ENCODE measurements around the gene DCST2. TPM values are rescaled to one million over a fixed set of nuclear protein-coding genes. Genes with fewer than 3 reads are reported as not detected.

Gene DCST2
- total RNA-seq, 4 donors from 2014 or later: 3.8 to 11.5 (median 6.3) TPM

DNA sequence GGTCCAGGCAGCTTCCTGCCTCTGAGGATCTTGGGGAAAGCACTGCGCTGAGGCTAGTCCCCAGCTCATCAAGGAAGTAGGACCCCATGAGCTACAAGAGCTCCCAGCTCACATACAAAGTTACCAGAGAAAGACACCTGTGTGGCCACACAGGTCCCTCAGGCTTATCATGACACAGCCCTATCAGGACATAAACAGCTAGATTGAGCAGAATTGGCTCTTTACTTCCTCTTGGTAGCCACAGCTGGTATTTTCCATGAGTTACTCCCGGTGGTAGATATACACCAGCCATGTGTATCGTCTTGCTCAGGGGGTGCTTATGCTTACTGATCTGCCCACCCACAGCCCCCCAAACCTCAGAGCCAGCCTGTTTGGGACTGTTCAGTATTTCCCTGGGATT, 39.0 kb downstream of the DCST2 start:
- no peak for DNase-seq (ENCODE audit: low spot score in 2 of 2)
- intact Hi-C loops (cut with DNase I; ENCODE audit: low total_unique reads): no loop called here
- no peak overlapping the region for H3K4me3 ChIP-seq (ENCODE audit: low read depth, poor library complexity, severe bottlenecking)
- TF ChIP-seq POLR2A (IDR thresholded peaks at IDR 0.05): no peak
- TF ChIP-seq, protein P1, sequence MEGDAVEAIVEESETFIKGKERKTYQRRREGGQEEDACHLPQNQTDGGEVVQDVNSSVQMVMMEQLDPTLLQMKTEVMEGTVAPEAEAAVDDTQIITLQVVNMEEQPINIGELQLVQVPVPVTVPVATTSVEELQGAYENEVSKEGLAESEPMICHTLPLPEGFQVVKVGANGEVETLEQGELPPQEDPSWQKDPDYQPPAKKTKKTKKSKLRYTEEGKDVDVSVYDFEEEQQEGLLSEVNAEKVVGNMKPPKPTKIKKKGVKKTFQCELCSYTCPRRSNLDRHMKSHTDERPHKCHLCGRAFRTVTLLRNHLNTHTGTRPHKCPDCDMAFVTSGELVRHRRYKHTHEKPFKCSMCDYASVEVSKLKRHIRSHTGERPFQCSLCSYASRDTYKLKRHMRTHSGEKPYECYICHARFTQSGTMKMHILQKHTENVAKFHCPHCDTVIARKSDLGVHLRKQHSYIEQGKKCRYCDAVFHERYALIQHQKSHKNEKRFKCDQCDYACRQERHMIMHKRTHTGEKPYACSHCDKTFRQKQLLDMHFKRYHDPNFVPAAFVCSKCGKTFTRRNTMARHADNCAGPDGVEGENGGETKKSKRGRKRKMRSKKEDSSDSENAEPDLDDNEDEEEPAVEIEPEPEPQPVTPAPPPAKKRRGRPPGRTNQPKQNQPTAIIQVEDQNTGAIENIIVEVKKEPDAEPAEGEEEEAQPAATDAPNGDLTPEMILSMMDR (IDR thresholded peaks at IDR 0.05): no peak
- 72 to 73% methylated on average over 3 of the region's 3 CpGs for WGBS, 2 donors

DNA sequence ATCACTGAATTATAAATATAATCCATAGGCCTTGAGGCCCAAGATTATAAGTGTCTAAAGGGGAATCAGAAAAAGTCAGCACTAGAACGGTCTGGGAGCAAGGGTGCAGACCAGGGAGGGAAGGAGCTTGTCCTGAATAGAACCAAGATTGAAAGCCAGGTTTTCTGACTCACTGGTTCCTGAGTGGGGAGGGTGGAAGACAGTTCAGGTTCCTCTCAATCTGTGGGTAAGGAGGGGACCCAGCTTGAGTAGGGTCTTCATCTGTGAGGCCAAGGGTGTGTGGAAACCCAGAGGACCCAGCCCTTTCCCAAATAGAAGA, 39.4 kb downstream of the DCST2 start:
- WGBS, 2 donors: 29% methylated on average over 1 of the region's 1 CpG
- no peak overlapping the region for H3K4me3 ChIP-seq (ENCODE audit: low read depth, poor library complexity, severe bottlenecking)
- TF ChIP-seq, protein P1 (IDR thresholded peaks at IDR 0.05): no peak
- TF ChIP-seq POLR2A (IDR thresholded peaks at IDR 0.05): no peak
- intact Hi-C loops (cut with DNase I; ENCODE audit: low total_unique reads): no loop called here
- no peak for DNase-seq (ENCODE audit: low spot score in 2 of 2)

DNA sequence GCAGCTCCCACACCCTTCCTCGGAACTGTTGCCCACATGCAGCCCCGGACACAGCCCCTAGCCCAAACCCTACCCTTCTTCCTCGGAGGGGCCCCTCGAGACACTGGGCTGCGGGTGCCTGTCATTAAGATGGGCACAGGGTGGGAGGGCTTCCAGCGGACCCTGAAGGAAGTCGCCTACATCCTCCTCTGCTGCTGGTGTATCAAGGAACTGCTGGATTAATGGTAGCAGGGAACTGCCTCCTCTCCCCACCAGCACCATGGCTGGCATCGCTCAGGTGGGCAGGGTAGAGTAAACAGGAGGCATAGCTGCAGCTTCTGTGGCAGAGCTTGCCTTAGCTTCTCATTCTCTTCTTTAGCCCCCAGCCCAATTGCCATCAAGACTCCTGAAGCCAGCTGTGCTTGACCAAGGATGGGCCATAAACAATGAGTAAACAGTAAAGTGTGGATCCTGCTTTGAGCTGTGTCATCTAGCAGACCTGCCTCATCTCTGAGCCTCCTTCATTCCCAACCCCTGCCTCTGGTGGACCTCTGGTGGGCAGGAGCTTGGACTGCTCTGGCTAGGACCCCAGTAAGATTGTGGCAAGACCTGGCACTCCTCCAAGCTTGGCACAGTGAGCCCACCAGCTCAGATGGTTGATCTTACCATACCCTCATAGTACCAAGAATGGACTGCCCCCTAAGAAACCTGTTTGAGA, 39.9 kb downstream of the DCST2 start, which contains the start of gene LENEP:
TSS of gene LENEP (plus strand) at position 15 of the 697 bp plus-strand sequence. CDS start at position 37, 22 bp downstream.
- no peak within 1 kb of the TSS for H3K4me3 ChIP-seq (ENCODE audit: low read depth, poor library complexity, severe bottlenecking)
- intact Hi-C loops (cut with DNase I; ENCODE audit: low total_unique reads): no loop called here
- no peak for TF ChIP-seq POLR2A (IDR thresholded peaks at IDR 0.05)
- TF ChIP-seq, protein P1 (IDR thresholded peaks at IDR 0.05): no peak
- DNase-seq (ENCODE audit: low spot score in 2 of 2): no peak
- WGBS, 2 donors: 74 to 84% methylated on average over 8 of the region's 8 CpGs

DNA sequence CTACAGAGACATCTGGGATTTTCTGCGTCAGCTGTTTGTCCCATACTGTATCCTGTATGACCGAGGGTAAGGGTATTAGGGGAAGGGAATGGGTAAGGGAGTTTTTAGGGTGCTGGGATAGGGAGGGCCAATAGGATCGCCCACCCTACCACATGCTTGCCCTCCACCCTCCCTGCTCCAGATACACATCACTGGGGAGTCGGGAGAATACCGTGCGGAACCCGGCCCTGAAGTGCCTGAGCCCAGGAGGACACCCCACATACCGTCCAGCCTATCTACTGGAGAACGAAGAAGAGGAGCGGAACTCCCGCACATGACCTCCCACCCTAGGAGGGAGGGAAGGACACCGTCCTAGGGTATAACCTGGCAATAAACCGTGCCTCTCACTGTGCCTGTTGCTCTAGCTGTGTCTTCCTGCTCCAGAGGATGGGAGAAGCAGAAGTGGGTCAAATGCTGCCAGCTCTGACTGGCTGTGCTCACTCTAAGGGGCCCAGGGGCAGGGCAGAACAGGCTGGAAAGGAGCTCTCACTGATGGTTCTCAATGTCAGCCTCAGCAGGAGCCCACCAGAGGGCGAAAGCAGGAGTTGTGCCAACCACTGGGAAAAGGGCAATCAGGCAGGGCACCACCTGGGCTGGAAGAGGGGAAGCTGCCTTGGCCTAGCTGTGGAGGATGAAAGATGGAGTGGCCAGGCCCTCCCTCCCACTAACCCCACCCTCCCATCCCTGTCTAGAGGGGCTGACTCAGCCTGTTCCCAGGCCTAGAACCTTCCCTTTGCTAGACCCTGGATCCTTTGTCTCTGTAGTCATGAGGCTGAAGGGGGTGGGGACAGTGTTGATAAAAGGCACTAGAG, 40.6 kb downstream of the DCST2 start:
- no peak for DNase-seq (ENCODE audit: low spot score in 2 of 2)
- 84 to 86% methylated on average over 14 of the region's 14 CpGs for WGBS, 2 donors
- no peak for TF ChIP-seq POLR2A (IDR thresholded peaks at IDR 0.05)
- TF ChIP-seq, protein P1 (IDR thresholded peaks at IDR 0.05): no peak
- intact Hi-C loops (cut with DNase I; ENCODE audit: low total_unique reads): no loop called here
- no peak overlapping the region for H3K4me3 ChIP-seq (ENCODE audit: low read depth, poor library complexity, severe bottlenecking)

DNA sequence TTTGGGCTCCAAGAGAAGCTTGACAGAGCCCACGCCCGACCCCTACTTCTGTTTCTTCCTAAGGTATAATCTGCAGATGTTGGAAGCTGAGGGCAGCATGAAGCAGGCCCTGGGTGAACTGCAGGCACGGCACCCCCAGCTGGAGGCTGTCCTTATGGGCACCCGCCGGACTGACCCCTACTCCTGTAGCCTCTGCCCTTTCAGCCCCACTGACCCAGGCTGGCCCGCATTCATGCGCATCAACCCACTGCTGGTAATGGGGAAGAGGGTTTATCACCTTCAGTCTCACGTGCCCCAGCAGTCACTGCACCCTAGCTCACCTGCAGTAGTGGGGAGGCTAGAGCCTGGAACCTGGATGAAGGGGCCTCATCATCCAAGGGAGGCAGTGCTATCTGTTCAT, 43.3 kb downstream of the DCST2 start:
- intact Hi-C loops (cut with DNase I; ENCODE audit: low total_unique reads): no loop called here
- DNase-seq (ENCODE audit: low spot score in 2 of 2): no peak
- TF ChIP-seq, protein P1 (IDR thresholded peaks at IDR 0.05): no peak
- no peak for TF ChIP-seq POLR2A (IDR thresholded peaks at IDR 0.05)
- no peak overlapping the region for H3K4me3 ChIP-seq (ENCODE audit: low read depth, poor library complexity, severe bottlenecking)
- WGBS, 2 donors: 89 to 93% methylated on average over 8 of the region's 8 CpGs

All from lower leg skin (tissue), 4 donors.